ENCODE results near the gene RASAL2.

DNA sequence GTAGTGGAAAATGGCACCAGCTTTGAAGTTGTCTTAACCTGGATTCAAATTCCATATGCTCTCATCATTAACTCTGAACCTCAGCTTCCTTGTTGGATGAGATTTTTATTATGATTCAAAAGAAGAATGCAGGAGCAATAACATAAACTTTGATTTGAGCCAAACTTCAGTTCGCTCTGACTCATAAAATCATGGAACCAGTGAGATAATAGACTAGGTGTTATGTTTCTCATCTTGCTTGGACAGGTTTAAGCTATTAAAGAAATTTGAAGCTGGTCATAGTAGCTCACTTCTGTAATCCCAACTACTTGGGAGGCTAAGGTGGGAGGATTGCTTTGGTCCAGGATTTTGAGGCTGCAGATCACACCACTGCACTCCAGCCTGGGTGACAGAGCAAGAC is 230.1 kb downstream of the RASAL2 start:
- TF ChIP-seq L3MBTL2 (conservative IDR thresholded peaks at IDR 0.05) (no peak), BHLHE40 (IDR thresholded peaks at IDR 0.05; ENCODE audit: borderline replicate concordance) (no peak), SP1 (IDR thresholded peaks at IDR 0.05) (no peak), SUZ12 (IDR thresholded peaks at IDR 0.05) (no peak), FOXA1 (IDR thresholded peaks at IDR 0.05) (no peak), TARDBP (IDR thresholded peaks at IDR 0.05) (no peak), HDGF (IDR thresholded peaks at IDR 0.05; ENCODE audit: borderline replicate concordance) (no peak), NFRKB (IDR thresholded peaks at IDR 0.05) (no peak), ARNT (IDR thresholded peaks at IDR 0.05) (no peak), ZNF384 (IDR thresholded peaks at IDR 0.05) (no peak)
- TF ChIP-seq, protein P1, sequence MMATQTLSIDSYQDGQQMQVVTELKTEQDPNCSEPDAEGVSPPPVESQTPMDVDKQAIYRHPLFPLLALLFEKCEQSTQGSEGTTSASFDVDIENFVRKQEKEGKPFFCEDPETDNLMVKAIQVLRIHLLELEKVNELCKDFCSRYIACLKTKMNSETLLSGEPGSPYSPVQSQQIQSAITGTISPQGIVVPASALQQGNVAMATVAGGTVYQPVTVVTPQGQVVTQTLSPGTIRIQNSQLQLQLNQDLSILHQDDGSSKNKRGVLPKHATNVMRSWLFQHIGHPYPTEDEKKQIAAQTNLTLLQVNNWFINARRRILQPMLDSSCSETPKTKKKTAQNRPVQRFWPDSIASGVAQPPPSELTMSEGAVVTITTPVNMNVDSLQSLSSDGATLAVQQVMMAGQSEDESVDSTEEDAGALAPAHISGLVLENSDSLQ (IDR thresholded peaks at IDR 0.05), result no peak

All from HEK293T (cell line).